ENCODE results near the gene ARHGAP5.

Gene ARHGAP5

DNA sequence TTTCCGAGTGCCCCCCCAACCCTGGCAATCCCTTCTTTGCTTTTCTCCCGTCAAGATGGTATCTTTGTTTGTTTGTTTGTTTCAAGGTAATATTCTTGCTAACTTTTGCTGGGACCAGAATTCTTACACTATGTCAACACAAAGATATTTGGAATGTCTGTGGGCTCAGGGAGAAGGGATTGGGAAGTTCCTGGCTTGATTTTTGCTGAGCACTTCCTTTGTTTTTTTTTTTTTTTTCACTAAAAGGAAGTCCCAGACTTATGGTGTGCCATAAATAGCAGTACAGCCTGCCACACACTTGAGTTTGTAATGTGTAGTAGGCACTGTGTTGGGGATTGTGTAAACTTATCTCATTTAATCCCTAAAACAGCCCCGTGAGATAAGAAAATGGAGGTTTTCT, 113.6 kb downstream of the ARHGAP5 start:
- DNase-seq, result no peak

DNA sequence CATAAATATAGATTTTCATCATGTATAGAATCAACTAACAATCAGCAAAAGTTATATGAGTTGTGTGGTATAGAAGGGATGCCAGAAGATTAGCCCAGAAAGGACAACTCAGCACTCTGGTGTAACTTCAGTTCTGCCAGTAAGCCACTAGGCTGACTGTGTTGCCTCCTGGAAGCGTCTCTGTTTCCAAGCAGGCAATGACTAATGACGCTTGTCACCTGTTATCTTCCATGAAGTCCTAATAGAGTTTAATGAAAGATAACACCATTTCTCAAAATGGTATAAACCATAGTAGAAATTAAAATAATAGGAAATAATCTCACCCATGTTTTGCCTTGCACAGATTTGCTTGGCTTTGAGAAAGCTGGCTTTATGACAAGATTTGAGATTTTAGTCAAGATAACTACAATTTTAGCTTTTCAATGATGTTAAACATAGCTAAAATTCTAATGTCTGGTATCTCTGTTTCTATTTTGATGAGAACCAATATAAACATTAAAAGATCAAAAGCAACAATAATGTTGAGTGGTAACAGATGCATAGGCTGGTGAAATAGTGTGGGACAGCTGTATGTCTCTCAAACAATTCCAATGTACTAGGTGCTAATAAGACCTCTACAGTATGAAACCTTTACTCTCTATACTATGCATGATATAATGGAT, 115.7 kb downstream of the ARHGAP5 start:
- DNase-seq, result no peak

DNA sequence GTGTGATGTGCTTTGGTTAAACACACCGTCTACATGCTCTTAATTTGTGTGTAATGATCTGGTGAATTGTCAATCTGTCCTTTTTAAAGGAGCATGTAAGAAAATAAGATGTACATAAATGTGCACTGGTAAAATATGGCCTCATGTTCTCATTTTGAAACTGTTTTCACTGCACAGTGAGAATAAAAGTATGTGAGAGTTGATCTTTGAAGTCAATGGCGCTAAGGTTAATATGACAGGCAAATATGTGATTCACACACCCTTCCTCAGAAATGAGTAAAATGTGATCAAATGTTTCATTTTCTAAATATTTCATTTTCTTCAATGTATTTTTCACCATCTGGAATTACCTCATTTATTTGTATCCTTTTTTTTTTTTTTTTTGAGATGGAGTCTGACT, 116.4 kb downstream of the ARHGAP5 start:
- DNase-seq, result no peak

DNA sequence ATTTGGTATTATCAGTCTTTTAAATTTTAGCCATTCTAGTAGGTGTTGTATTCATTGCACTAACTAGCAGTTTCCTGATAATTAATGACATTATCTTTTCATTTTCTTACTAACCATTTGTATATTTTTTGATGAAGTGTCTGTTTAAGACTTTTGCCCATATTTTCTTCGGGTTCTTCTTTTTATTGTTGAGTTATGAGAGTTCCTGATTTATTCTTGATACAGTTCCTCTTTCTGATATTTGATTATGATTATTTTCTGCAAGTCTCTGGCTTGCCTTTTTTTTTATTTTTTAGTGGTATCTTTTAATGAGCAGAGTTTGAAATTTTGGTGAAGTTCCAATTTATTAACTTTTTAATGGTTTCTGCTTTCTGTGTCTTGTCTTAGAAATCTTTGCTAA, 118.5 kb downstream of the ARHGAP5 start:
- DNase-seq, result no peak

DNA sequence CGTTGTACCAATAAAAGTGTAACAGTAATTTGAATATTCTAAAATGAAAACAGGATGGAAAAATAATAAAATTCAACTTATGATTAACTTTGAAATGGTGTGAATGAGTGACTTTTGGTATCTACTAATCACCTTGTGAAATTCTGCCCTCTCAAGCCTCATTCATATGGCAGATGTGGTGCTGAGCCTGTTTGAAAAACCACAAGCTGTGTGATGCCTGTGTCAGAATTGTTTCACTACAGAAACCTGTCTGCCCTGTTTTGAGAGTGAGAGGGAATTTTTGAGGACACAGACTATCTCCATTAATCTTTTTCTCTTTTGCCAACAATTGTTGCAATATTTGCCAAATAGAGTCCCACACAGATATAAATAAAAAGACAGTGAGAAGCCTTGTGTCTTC, 120.8 kb downstream of the ARHGAP5 start:
- no peak for DNase-seq

DNA sequence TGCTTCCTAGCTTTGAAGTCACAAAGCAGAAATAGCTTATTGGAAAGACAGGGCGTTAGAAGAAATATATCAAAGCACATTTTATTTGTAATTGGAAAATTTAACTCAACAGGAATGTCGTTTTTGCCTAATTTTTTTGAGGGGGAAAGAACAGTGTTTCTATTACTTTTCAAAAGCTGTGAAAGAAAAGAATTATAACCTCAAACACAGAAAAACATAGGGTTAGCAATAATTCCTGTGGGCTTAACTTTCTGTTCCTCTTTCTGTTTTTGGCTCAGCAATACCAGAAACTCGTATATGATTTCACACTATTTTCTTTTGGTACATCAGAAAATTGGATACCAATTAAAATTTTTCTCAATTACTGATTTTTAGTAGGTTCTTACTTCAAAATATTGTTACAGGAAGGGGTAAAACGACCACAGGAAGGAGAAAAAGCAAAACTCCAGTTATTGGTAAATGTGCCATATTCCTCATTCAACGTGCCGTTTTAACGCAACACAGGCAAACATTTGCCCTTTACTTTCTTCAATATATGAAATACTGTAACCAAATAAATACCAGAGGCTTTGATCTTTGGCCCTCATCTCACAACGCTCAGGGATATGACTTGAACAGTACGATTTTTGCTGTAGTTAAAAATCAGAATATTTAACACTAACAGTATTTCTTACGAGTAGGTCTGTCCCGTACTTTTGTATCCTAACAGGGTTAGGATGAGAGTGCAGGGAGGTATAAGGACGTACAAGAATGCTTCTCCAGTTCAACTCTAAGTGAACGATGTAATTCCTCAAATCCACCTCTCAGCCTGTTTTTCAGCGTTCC, 123.5 kb downstream of the ARHGAP5 start:
- DNase-seq, result no peak

DNA sequence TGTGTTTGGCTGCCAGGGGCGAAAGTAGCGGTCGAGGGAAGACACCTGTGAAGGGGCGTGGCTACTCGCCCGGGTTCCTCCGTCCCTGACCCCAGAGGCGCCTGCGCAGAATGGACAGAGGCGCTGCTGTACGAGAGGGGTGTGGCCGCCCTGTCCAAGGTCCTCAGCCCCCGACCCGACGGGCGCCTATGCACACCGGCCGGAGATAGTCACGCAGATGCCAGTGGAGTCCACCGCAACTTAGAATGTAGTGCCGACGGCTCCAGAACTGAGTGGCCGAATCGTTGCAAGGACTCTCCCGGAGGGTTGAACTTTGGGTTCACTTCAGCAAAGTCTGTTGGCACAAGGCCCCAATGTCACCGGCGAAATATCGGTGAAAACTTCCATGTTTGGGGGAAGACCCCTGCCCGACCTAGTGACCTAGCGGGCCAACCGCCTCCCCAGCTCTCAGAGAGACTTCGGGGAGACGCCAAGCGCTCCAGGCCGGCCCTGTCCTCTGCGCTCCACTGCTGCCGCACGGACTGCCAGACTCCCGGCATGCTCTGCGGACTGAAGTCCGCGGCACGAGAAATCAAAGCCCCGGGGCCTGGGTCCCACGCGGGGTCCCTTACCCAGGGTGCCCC, 124.2 kb downstream of the ARHGAP5 start:
- DNase-seq, result peak; percentile 74

DNA sequence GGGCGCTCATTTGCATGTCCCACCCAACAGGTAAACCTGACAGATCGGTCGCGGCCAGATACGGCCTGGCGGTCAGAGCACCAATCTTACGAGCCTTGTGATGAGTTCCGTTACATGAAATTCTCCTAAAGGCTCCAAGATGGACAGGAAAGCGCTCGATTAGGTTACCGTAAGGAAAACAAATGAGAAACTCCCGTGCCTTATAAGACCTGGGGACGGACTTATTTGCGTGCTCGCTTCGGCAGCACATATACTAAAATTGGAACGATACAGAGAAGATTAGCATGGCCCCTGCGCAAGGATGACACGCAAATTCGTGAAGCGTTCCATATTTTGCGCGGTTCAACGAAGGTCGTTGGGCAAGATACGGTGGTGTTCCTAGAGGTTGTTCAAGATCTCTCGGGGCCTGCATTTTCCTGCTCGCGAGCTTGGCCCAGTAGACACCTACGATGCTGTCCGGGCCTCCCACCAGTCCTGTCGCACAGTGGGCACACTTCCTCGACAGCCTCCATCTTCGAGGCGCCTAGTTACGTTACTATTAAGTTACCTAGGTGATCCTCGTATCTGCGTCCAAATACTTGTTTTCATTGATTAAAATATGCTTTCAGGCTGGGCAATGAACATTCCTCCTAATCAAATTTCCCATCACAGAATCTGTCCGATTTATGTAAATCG, 124.8 kb downstream of the ARHGAP5 start, which contains the start of gene RNU6-7:
RNU6-7 (plus strand) TSS at position 230 of the 675 bp plus-strand sequence.
- DNase-seq, result no peak

DNA sequence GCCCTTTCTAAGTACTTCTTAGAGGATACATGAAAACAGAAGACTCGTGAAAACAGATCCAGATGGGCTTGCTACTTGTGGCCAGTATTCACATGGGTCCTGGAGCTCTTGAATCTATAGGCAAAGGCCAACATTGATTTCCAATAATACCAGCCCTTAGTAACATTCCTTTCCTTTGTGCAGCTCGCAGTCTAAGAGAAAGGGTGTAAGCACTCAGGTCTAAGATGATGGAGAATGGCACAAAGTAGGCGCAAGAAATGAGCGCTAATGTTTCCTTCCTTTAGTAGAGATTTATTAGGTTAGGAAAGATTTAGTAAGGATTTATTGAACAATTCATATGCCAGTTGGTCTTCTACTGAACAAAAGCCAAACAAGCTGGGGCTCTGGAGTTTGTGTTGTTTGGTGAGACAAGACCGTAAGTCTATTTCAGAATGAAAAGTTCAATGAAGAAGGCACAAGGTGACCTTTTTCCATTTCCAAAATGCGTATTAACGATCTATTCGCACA, 125.4 kb downstream of the ARHGAP5 start:
- DNase-seq, result peak; percentile 63

DNA sequence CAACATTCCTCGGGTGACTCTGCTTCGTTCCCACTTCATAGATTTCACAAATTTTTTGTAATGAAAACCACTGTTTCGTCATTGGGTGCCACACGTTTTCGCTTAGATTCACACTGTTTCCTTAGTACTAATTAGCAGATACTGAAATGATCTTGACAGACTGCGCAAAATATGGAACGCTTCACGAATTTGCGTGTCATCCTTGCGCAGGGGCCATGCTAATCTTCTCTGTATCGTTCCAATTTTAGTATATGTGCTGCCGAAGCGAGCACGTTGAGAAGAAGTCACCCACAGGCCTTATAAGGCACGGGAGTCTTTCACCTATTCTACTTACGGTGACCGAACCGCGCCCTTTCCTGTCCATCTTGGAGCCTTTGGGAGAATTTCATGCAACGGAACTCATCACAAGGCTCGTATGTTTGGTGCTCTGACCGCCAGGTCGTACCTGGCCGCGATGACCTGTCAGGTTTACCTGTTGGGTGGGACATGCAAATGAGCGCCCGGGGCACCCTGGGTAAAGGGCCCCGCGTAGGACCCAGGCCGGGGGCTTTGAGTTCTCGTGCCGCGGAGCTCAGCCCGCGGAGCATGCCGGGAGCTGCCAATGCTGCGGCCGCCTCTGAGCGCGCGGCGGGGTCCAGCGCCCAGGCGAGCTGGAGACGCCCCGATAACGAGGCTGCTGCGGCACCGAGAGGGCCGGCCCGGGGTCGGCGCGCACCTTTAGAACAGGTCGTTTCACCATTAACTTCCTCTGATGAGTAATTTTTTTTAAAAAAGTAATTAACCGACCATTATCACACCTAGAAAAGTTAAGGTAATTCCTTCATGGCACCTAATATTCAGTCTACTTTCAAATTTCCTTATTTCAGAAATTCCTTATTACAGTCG, 126.1 kb downstream of the ARHGAP5 start, which contains the start of gene RNU6-8:
RNU6-8 (minus strand) TSS at position 272 of the 885 bp plus-strand sequence.
- peak; percentile 82 for DNase-seq

DNA sequence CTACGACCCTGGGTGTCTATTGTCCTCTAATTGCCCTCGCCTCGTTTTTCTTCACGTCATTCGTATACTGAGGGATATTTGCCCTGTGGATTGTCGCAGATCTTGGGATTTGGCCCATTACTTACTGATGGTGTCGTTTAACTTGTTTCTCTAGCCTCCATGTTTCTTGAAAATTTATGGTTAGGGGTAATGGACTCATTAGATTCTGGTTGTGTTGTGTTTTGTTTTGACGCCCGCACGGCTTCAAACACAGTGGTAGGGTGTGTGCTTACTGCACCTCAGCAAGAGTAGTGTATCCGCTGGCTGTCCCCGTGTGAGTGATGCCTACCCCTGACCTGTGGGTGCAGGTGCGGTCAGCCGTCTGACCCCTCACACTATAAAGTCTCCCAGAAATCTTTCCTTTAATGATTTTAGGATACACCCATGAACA, 126.8 kb downstream of the ARHGAP5 start:
- DNase-seq, result no peak

DNA sequence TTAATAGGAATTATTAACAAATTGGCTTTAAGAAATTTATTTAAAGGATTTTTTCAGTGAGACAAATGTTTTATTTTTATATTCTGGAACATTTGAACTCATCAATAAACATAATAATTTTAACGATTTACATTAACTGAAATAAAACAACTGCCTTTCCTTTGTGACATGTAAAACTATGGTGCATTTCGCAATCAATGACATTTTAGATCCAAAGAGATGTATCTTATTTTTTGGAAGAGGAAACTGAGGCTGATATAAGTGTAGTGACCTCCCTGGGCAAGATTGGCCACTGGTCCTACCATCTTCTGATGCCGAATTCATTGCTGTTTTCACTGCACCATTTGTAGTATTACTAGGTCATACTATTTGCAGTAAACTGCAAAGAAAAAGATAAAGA, 128.4 kb downstream of the ARHGAP5 start:
- DNase-seq, result no peak

DNA sequence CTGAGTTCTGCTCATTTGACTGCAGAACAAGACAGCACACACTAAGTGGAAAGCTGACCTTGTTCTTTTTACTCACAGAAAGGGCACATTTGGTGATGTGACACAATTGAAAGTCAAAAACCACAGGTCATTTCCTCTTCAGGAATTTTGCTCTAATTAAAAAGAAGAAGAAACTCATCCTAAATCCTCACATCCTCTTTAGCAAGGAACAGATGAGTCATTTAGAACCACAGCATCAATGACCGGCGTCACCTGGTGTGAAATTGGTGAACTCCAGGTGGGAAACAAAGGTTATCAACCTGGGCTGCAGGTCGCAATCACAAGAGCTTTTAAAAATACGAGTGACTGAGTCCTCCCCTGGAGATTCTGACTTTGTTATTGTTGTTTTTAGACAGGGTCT, 128.9 kb downstream of the ARHGAP5 start:
- no peak for DNase-seq

DNA sequence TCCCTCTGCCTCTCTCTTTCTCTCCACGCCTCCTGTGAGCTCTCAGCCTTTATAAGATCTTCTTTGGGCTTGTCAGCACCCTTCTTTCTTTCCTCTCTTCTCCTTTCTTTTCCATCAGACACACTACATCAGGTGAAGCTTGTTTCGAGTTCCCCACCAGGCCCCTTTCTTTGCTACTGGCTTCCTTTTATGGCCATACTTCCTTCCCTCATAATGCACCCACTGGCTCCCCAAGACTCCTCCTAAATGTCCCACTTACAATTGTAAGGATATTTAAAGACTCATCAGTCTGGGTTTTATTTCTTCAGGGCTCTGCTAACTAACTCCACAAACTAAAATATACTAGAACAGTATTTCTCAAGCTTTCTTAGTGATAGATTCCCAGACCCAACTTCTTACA, 129.4 kb downstream of the ARHGAP5 start:
- DNase-seq, result no peak

DNA sequence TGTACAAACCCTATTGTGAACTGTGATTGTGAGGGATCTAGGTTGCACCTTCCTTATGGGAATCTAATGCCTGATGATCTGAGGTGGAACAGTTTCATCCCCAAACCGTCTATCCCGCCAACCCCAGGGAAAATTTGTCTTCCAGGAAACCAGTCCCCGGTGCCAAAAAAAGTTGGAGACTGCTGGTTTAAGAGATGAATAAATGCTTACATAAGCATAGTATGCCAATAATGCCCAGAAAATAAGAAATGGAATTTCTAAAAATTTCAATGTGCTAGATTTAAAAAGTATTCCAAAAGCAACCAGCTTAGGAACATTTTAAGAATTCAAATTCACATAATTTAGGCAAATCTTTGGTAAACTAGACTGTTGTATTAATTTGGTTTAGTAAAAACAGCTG, 131.4 kb downstream of the ARHGAP5 start:
- DNase-seq, result no peak
